SK-N-MC (cell line): Measurements from ENCODE around the gene MLST8.

Experiments
- EZH2 ChIP-seq: fragments of 200-600 bp; sonication (generic); IDR thresholded peaks from one replicate; pipeline ENCODE4 v1.6.1; 2017; ENCODE audit warnings: antibody characterized with exemption
- FOXP2 ChIP-seq: optimal IDR thresholded peaks from 2 replicates; pipeline ENCODE3; 2011; ENCODE audit warnings: mild to moderate bottlenecking, moderate library complexity; ENCODE audit not compliant: insufficient read depth; ENCODE audit errors: extremely low read length, control extremely low read depth
- POLR2AphosphoS5 ChIP-seq: IDR thresholded peaks from 2 replicates; pipeline ENCODE4 v1.6.1; 2012; ENCODE audit warnings: mild to moderate bottlenecking, low read depth, low read length, borderline replicate concordance

DNA sequence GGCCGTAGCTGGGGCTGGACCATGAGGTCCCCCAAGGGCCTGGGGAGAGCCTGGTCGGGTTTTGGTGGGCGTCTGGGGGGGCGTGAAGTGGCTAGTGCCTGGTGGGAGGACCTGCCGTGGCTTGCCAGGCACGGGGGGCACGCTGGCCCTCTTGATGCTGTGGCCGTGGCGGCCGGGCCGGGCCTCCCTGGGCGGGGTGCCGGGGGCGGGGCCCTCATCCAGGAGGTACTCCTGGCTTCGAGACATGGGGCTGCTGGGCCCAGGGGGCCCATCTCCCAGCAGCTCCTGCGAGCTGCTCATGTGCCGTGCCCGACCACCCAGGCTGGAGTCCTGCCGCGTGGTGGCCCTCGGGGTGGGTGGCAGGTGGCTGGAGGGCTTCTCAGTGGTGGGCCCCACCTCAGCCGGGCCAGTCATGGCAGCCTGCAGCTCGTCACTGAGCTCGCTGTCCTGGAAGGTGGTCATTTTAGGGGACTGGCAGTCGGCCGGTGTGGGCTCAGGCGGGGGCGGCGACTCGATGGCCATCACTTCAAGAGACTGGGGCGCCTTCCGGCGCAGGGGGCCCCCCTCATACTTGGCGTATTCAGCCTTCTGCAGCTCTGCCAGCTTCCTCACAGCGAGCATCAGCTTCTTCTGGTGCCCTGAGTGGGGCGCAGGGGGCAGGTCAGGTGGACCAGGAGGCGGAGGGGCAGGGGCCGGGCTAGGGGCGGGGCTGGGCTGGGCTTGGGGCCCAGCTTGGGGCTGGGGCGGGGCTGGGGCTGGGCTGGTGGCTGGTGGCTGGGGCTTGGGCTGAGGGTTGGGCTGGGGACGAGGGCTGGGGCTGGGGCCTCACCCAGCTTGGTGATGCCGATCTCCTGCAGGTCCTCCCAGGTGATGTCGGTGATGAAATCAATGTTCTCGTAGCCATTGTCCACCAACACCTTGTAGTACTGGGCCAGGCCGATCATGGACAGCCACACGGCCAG lies 24.0 kb upstream of the MLST8 start:
- TF ChIP-seq POLR2AphosphoS5, result no peak
- TF ChIP-seq EZH2, result no peak
- no peak for TF ChIP-seq FOXP2
